ENCODE measurements around the gene HK3. TPM values are rescaled to one million over a fixed set of nuclear protein-coding genes. Genes with fewer than 3 reads are reported as not detected.

The HK3 gene
- total and polyA plus RNA-seq, 8 donors, result 0.54 to 97.0 (median 1.6) TPM

DNA sequence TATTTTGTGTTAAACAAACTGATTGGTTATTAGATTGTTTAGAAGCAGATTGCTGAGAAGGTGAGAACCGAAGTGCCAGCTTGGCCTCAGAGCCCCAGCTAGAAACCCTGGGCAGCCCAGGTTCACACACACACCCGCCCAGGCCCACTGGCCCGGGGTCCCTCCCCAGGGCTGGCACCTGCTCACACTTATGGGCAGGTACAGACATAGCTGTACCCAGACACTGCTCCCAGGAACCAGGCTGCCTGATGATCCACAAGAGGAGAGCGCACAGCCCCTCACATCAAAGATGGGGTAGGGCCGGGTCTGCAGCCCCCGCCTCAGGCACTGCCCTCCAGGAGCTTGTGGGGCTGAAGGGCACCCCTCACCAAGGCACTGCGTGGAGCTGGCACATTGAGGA, 33.2 kb downstream of the HK3 start:
- TF ChIP-seq, protein P1, sequence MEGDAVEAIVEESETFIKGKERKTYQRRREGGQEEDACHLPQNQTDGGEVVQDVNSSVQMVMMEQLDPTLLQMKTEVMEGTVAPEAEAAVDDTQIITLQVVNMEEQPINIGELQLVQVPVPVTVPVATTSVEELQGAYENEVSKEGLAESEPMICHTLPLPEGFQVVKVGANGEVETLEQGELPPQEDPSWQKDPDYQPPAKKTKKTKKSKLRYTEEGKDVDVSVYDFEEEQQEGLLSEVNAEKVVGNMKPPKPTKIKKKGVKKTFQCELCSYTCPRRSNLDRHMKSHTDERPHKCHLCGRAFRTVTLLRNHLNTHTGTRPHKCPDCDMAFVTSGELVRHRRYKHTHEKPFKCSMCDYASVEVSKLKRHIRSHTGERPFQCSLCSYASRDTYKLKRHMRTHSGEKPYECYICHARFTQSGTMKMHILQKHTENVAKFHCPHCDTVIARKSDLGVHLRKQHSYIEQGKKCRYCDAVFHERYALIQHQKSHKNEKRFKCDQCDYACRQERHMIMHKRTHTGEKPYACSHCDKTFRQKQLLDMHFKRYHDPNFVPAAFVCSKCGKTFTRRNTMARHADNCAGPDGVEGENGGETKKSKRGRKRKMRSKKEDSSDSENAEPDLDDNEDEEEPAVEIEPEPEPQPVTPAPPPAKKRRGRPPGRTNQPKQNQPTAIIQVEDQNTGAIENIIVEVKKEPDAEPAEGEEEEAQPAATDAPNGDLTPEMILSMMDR (IDR thresholded peaks at IDR 0.05), result no peak
- intact Hi-C loops (cut with DNase I), result no loop called here
- DNase-seq (peak in 1 of 4 donors; percentile 43), ATAC-seq (no peak)
- H3K4me3 ChIP-seq, result no peak overlapping the region
- no peak overlapping the region for H3K27ac ChIP-seq
- H3K27me3 ChIP-seq, result peaks cover 28 to 93% of the 10 kb centered on the region in 2 donors
- no peaks in the 10 kb centered on the region for H3K9me3 ChIP-seq
- no peaks in the 10 kb centered on the region for H3K4me1 ChIP-seq
- H3K36me3 ChIP-seq, result no peaks in the 10 kb centered on the region

- Histone ChIP-seq H3K4me3 (no peak overlapping the region), H3K4me1 (no peaks in the 10 kb centered on the region), H3K36me3 (no peaks in the 10 kb centered on the region), H3K9me3 (no peaks in the 10 kb centered on the region), H3K27me3 (peaks cover 28 to 98% of the 10 kb centered on the region in 2 donors), H3K27ac (no peak overlapping the region)
- TF ChIP-seq, protein P1 (IDR thresholded peaks at IDR 0.05), result no peak
- ATAC-seq (no peak), DNase-seq (no peak)
- intact Hi-C loops (cut with DNase I), result no loop called here
Observed at GRCh38 chr5:176864755-176865154, 34.4 kb downstream of the HK3 start.

- ATAC-seq, result no peak
- peaks cover 28 to 90% of the 10 kb centered on the region in 2 donors for H3K27me3 ChIP-seq
- DNase-seq, result no peak
Observed at GRCh38 chr5:176863765-176864098, 35.4 kb downstream of the HK3 start.

DNA sequence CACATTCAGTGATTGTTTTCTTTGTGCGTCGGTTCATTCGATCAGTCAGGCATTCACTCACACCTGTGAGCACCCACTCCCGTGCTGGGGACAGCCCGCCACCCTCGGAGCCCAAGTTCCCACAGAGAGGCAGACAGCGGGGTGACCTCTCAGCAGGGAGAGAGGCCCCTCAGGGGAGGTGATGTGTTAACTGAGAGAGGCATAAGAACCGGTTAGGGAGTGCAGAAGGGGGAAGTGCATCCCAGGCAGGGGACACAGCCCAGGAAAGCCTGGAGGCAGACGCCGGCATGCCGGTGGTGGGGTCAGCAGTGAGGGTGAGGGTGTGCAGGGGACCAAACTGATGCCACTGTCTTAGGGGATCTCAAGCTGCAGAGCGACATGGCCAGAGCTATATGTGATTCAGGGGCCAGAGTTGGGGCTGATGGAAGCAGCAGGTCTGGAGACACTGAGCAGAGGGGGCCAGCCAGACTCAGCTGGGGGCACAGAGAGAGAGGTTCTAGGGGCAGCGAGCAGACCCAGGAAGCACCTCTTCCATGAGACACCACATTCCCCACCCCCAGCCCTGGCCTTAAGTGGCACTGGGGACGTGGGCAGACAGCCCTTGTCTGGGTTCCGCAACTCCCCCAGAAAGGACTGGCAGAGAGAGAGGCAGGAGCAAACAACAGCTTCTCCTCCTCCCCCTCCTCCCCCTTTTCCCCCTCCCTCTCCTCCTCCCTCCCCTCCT, 35.9 kb downstream of the HK3 start:
- intact Hi-C loops (cut with DNase I), result no loop called here
- Histone ChIP-seq H3K27ac (no peak overlapping the region), H3K9me3 (no peaks in the 10 kb centered on the region), H3K27me3 (peaks cover 28 to 86% of the 10 kb centered on the region in 2 donors), H3K36me3 (no peaks in the 10 kb centered on the region), H3K4me3 (no peak overlapping the region), H3K4me1 (no peaks in the 10 kb centered on the region)
- DNase-seq (peak in 1 of 4 donors; percentile 70), ATAC-seq (no peak)
- TF ChIP-seq, protein P1 (IDR thresholded peaks at IDR 0.05), result no peak

More at GRCh38 chr5:176863765-176864098, 35.4 kb downstream of the HK3 start:
- TF ChIP-seq, protein P1 (IDR thresholded peaks at IDR 0.05), result no peak
- Histone ChIP-seq H3K36me3 (no peaks in the 10 kb centered on the region), H3K4me3 (no peak overlapping the region), H3K27ac (no peak overlapping the region), H3K9me3 (no peaks in the 10 kb centered on the region), H3K4me1 (no peaks in the 10 kb centered on the region)
- intact Hi-C loops (cut with DNase I), result no loop called here

- Histone ChIP-seq H3K9me3 (no peaks in the 10 kb centered on the region), H3K27ac (no peak overlapping the region), H3K4me3 (no peak overlapping the region), H3K4me1 (no peaks in the 10 kb centered on the region), H3K36me3 (no peaks in the 10 kb centered on the region), H3K27me3 (peaks cover 26 to 86% of the 10 kb centered on the region in 2 donors)
- TF ChIP-seq, protein P1 (IDR thresholded peaks at IDR 0.05), result no peak
- intact Hi-C loops (cut with DNase I), result no loop called here
- DNase-seq, result peak in 1 of 4 donors; percentile 62
- ATAC-seq, result no peak
Observed at GRCh38 chr5:176862330-176862995, 36.7 kb downstream of the HK3 start.

All from left lung (tissue), 10 donors.